Measurements from ENCODE around the gene TUBA1B. TPM values are rescaled to one million over a fixed set of nuclear protein-coding genes. Genes with fewer than 3 reads are reported as not detected.

TUBA1B gene
- total RNA-seq, 4 donors from 2014 or later, result 608 to 1,018 (median 745) TPM

GRCh38 chr12:49094975-49095365, 36.2 kb downstream of the TUBA1B start:
- TF ChIP-seq CTCF (IDR thresholded peaks at IDR 0.05), result no peak
- ATAC-seq (ENCODE audit: low FRiP score) (no peak), DNase-seq (ENCODE audit: low spot score) (no peak)

- TF ChIP-seq CTCF (IDR thresholded peaks at IDR 0.05), result no peak
- DNase-seq (ENCODE audit: low spot score), result no peak
- no peak for ATAC-seq (ENCODE audit: low FRiP score)
Observed at GRCh38 chr12:49094160-49094974, 36.8 kb downstream of the TUBA1B start, which contains the start of gene DHH. TSS of gene DHH (minus strand) at chr12:49094801. CDS start at chr12:49094512, 289 bp downstream.

GRCh38 chr12:49093792-49094159, 37.4 kb downstream of the TUBA1B start:
- DNase-seq (ENCODE audit: low spot score), result no peak
- no peak for TF ChIP-seq CTCF (IDR thresholded peaks at IDR 0.05)
- ATAC-seq (ENCODE audit: low FRiP score), result no peak

GRCh38 chr12:49092816-49093406, 38.3 kb downstream of the TUBA1B start:
- DNase-seq (ENCODE audit: low spot score) (no peak), ATAC-seq (ENCODE audit: low FRiP score) (no peak)
- TF ChIP-seq CTCF (IDR thresholded peaks at IDR 0.05), result no peak

GRCh38 chr12:49092086-49092815, 38.9 kb downstream of the TUBA1B start:
- TF ChIP-seq CTCF (IDR thresholded peaks at IDR 0.05), result no peak
- no peak for DNase-seq (ENCODE audit: low spot score)
- no peak for ATAC-seq (ENCODE audit: low FRiP score)

- no peak for TF ChIP-seq CTCF (IDR thresholded peaks at IDR 0.05)
- ATAC-seq (ENCODE audit: low FRiP score) (no peak), DNase-seq (ENCODE audit: low spot score) (no peak)
Observed at GRCh38 chr12:49091836-49092085, 39.4 kb downstream of the TUBA1B start.
